HG03442 (cell line): ENCODE results near the gene CFAP68.
"Not testable (repeated sequence)": the region's sequence is repeated elsewhere in the genome, so short reads cannot be mapped to it uniquely, and the experiment has no call there.

Source experiments
- ATAC-seq: cut with Tn5 transposase; IDR thresholded peaks from one replicate; pipeline ENCODE4 v1.9.1; 2021; ENCODE audit warnings: mild to moderate bottlenecking, moderate library complexity; ENCODE audit not compliant: unreplicated experiment

The CFAP68 gene

DNA sequence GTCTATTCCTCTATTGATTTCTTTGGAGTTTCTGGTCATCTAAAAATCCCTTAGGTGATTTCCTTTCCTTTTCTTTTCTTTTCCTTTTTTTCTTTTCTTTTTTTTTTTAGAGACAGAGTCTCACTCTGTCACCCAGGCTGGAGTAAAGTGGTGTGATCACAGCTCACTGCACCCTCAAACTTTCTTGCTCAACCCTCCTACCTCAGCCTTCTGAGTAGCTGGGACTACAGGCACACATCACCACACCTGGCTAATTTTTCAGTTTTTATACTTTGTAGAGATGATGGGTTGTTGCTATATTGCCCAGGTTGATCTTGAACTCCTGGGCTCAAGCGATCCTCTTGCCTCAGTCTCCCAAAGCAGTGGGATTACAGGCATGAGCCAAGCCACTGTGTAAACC, 37.4 kb downstream of the CFAP68 start:
- no peak for ATAC-seq

DNA sequence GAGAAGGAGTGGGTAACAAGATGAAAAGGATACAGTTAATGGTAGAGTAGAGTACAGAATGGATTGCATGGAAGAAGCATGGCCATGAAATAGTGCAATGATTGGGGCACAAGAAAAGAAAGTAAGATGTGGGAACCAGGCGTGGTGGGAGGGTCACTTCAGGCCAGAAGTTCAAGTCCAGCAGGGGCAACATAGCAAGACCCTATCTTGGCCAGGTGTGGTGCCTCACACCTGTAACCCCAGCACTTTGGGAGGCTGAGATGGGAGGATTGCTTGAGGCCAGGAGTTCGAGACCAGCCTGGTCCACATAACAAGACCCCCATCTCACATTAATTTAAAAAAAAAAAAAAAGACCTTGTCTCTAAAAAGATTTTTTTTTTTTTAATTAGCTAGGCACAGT, 38.0 kb downstream of the CFAP68 start:
- no peak for ATAC-seq

DNA sequence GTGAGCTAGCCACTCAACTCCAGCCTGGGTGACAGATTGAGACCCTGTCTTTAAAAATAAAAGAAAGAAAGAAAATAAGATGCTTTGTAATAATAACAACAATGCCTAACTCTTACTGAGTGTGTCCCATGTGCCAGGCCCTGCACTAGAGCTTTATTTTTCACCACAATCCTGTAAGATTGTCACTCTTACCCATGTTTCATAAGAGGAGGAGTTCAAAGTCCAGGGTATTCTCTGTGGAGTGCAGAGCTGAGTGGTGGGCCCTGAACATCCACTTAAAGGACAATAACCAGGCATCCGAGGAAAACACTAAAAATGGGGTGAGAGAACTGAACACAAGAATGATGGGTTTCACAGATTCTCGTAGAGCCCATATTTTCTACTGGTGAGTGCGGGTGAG, 38.4 kb downstream of the CFAP68 start:
- ATAC-seq, result no peak

DNA sequence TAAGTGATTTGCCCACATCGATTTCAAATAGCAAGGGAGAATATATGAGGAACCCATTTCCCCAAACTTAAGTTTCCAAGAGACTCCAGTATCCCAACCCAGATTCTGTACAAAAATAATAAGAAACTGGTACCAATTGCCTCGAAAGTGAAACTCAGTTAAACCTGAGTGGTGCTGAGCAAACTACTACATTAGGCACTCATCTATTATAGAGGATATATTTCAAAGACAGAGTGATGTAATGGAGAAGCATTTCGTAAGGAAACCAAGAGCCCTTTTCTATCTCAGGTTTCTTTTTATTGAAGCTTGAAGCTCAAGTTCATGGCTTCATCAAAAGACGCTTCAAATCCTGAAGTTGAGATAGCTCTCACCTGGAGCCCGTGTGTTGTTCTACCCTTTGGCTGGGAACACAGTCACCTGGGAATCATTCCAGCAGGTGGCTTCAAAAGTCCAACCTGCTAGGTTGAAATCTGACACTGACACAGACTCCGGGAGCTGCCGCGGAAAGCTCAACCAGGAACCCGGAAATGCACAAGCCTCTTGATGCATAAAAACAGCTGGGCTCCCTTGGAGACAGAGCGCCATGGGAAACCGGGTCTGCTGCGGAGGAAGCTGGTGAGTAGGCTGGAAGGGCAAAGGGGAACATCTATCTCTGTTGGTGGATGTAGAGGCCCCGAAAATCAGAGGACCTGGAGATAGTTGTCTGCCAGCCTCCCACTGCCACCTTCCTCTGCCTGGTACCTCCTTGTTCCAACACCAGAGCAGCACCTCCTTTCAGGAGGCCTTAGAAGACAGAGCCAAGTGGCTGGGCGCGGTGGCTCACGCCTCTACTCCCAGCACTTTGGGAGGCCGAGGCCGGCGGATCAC, 39.3 kb downstream of the CFAP68 start, which contains the start of gene C11orf52:
Gene C11orf52 (plus strand): TSS at position 524 of the 867 bp plus-strand sequence. CDS start 60 bp downstream, at position 584.
- ATAC-seq, result no peak

DNA sequence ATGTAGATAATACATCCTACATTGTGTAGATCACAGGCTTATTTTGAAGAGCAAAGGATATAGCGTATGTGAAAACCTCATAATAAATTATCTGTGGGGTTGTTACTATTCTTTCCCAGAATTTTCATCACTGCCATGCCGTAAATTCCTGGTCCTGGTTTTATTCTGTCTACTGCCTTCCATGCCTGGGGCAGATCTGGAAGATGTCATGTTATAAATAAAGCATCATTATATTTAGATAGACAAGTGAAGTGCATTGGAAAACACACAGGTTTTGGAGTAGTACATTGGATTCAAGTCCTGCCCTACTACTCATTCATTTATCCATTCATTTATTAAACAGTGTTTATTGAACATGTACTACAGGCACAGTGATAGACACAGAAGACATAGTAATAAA, 41.6 kb downstream of the CFAP68 start:
- no peak for ATAC-seq

DNA sequence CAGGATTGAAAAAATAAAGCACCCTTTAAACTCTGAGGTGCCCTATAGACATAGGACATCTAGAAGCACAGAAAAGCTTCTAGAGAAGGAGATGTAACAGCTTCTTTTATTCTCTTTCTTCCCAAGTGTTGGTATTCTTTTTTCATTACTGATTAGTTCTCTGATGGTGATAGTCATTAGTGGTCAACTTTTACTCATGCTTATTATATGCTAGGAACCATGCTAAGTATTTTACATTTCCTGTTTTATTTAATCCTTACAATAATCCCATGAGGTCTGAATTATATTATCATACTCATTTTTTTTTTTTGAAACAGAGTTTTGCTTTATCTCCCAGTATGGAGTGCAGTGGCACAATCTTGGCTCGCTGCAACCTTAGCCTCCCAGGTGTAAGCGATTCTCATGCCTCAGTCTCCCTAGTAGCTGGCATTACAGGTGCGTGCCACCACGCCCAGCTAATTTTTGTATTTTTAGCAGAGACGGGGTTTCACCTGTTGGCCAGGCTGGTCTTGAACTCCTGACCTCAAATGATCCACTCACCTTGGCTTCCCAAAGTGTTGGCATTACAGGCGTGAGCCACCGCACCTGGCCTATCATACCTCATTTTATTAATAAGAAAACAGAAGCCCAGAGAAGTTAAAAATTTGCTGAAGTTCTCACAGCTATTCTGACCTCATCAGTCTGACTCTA, 42.3 kb downstream of the CFAP68 start:
- no peak for ATAC-seq

DNA sequence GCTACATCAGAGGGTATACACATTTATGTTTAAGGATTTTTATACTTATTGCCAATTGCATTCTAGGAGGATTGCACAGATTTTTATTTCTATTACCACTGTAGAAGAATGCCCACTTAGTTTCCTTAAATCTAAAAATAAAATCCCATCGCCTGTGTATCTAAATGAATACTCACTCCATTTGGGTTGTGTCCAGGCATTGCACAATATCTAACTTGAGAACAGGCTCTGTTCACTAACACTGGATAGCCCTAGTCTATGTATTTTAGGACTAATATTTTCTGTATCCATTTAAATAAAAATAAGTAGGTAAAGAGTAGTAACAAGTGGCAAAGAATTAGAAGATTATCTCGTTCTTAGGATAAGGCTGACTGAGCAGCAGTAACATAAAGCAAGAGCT, 43.5 kb downstream of the CFAP68 start:
- no peak for ATAC-seq

DNA sequence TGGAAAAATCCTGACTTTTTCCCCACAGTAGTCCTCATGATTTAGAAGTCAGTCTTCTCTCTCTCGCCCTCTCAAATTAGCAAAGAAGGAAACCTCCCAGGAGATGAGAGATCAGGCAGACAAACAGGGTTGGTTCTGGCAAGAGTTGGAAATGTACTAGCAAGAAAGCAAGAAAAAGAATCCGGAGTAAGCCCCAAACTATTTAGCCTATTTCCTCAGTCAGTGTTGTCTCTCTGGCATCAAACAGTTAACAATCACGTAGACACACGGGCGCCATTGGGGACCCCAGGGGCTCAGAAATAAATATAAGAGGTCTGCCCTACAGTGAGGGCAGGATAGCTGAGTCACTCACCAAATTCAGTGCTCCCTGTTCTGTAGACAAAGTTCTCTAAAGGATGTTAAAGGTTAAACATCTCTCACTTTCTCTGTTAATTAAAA, 44.0 kb downstream of the CFAP68 start:
- no peak for ATAC-seq

DNA sequence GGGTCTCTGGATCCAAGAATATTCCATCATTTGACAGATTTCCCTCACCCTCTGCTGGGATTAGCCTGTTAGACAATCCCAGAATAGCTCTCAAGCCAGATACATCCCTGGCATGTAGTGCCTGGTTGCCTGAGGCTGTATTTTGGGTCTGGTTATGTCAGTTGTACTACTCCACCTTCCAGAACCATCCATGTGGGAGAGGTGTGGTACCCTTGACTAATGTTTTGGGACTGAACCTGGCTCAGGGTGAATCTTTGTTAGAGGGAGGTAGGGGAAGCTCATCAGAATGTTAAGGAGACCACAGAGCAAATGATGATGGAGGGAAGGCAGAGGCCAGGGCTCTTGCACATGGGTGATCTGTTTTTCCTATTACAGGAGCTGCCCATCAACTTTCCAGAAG, 44.6 kb downstream of the CFAP68 start:
- ATAC-seq, result no peak

DNA sequence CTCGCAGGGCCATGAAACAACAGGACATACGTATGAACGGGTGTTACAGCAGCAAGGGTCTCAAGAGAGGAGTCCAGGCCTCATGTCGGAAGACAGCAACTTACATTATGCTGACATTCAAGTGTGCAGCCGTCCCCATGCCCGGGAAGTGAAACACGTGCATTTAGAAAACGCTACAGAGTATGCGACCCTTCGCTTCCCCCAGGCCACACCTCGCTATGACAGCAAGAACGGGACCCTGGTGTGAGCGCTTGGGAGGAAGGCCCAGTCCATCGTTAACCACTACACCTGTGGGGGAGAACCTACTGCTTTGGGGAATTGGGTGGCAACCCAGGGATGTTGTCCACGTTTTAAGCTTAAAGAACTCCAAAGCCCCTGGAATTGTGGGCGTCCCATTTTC, 46.6 kb downstream of the CFAP68 start:
- no peak for ATAC-seq

DNA sequence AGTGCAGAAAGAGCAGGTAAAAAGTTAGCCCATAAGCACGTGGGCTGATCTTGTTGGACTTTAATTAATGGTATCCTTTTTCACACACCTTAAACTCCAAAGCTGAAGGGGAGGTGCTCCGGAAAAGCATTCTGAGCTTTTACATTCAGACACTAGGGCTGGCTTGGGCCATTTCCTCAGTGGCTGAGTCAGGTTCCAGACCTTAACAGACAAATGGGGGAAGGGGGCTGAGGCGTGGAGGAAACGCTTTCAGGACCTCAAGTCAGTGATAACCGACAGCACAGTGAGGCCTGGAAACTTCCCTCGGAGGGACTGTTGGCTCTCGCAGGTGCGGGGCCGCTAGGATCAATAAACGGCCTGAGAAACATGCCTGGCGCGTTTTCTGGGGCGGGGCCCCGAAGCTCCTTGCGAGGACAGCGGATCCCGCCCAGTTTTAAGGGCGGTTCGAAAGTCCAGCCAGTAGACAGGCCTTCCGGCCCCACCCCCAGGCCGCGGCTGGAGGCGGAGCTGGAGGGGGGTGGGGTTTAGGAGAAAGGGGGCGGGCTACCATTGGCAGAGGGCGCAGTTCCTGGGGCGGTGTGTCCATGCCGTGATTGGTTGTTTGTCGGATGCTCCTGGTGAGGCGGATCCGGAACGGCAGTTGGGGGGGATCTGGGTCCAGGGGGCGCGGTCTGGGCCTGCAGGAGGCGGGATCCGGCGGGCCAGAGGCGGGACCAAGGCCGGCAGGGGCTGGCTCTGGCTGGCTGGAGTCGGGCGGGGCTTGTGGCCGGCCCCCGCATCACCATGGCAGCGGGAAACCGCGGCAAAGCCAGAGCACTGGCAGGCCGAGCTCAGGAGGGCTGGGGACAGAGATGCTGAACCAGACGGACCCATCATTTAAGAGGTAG, 47.4 kb downstream of the CFAP68 start:
- peak; percentile 91 for ATAC-seq

DNA sequence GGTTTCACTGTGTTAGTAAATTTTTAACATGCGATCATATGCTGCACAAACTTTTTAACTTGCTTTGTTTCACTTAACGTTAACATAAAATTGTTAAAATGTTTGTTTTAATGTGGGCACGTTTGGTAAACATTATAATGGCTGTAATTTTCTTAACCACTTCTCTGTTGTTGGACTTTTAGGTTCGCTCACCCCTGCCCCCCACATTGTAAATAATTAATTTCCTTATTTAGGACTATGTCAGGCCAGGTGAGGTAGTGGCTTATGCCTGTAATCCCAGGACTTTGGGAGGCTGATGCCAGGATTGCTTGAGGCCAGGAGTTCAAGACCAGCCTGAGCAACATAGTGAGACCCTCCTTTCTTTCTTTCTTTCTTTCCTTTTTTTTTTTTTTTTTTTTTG, 51.1 kb downstream of the CFAP68 start:
- no peak for ATAC-seq

DNA sequence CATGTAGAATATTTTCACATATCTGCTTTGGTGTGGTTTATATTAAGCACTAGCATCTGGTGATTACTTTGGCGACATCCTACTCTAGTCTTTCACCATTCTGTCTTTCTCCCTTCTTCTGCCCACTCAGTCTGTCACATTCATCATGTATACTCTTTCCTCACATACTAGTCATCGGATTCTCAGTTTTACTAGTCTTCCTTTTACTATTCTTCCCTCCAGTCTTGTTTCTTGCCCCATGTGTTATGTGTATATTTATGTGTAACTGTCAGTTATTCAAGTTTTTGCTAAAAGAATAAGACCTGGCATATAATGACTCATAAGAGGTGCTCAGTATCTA, 53.2 kb downstream of the CFAP68 start:
- no peak for ATAC-seq

DNA sequence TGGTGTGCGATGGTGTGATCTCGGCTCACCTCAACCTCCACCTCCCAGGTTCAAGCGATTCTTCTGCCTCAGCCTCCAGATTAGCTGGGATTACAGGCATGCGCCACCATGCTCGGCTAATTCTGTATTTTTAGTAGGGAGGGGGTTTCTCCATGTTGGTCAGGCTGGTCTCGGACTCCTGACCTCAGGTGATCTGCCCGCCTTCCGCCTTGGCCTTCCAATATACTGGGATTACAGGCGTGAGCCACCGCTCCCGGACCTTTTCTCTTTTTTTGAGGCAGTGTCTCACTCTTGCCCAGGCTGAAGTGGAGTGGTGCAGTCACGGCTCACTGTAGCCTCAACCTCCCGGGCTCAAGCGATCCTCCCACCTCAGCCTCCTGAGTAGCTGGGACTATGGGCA, 53.8 kb downstream of the CFAP68 start:
- not testable (repeated sequence) for ATAC-seq

DNA sequence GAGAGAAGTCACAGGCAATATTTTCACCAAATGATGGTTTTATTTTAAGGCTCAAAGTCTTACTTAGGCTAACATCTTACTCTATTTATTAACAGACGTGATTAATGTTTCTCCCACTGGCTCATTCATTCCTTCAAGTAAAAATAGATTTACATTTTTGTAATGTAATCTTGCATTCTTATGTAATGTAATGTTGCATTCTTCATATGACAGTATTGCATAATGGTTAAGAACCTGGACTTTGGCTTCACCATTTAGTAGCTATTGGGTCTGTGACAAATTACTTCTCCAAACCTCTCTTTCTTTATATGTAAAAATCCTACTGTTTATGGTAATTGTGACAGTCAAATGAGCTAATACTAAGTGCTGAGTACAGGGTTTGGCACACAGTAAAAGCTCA, 54.5 kb downstream of the CFAP68 start:
- ATAC-seq, result no peak

DNA sequence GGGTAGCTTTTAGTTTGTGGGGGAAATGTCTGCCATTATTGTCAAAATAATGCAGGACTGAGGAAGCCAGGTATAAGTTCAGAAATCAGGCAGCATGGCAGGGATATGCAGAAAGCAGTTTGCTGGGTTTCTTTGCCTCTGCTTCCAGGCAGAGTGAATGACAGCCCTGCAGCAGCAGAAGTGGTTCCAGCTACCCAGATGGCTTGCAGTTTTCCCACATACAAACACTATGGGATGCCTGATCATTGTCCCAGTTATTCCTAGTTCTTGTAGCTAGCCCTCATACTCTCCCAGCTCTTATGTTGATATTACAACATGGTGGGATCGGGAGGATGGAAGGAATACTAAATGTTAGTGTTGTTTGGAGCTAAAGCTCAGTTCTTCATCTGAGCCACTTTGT, 55.0 kb downstream of the CFAP68 start:
- no peak for ATAC-seq
